HG03139 (cell line): ENCODE data around the gene UFD1.

Experiments
- ATAC-seq: cut with Tn5 transposase; IDR thresholded peaks from one replicate; pipeline ENCODE4 v1.9.1; 2021; ENCODE audit not compliant: unreplicated experiment

Gene UFD1

GRCh38 chr22:19478901-19479354 is at the start of gene UFD1:
Gene UFD1 (minus strand): TSS chr22:19479193. CDS start chr22:19479085, 108 bp downstream.
- ATAC-seq = peak; percentile 37

- no peak for ATAC-seq
Measured at GRCh38 chr22:19527861-19528417, 48.9 kb upstream of the UFD1 start.

GRCh38 chr22:19527321-19527721 is 48.3 kb upstream of the UFD1 start:
- ATAC-seq = no peak

- ATAC-seq = no peak
Measured at GRCh38 chr22:19526702-19527111, 47.7 kb upstream of the UFD1 start.

GRCh38 chr22:19526076-19526701 is 47.2 kb upstream of the UFD1 start:
- ATAC-seq = no peak

- ATAC-seq = no peak
Measured at GRCh38 chr22:19525666-19526065, 46.7 kb upstream of the UFD1 start.

- ATAC-seq = no peak
Measured at GRCh38 chr22:19525116-19525660, 46.2 kb upstream of the UFD1 start.

GRCh38 chr22:19524170-19525115 is 45.5 kb upstream of the UFD1 start, which contains the start of gene CLDN5:
Gene CLDN5 (minus strand): TSS chr22:19524410. CDS start chr22:19524255, 155 bp downstream.
- no peak for ATAC-seq

GRCh38 chr22:19523240-19524169 is 44.5 kb upstream of the UFD1 start:
- ATAC-seq = no peak

GRCh38 chr22:19522881-19523239 is 43.9 kb upstream of the UFD1 start:
- no peak for ATAC-seq

- no peak for ATAC-seq
Measured at GRCh38 chr22:19522190-19522880, 43.3 kb upstream of the UFD1 start.

GRCh38 chr22:19520566-19521305 is 41.7 kb upstream of the UFD1 start:
- no peak for ATAC-seq

GRCh38 chr22:19520007-19520406 is 41.0 kb upstream of the UFD1 start:
- no peak for ATAC-seq

GRCh38 chr22:19519041-19519926 is 40.3 kb upstream of the UFD1 start:
- no peak for ATAC-seq

- ATAC-seq = no peak
Measured at GRCh38 chr22:19518635-19519034, 39.6 kb upstream of the UFD1 start.

- ATAC-seq = no peak
Measured at GRCh38 chr22:19517919-19518611, 39.1 kb upstream of the UFD1 start.

GRCh38 chr22:19517171-19517500 is 38.1 kb upstream of the UFD1 start:
- ATAC-seq = no peak
